ENCODE results near the gene TNS1. TPM values are rescaled to one million over a fixed set of nuclear protein-coding genes. Genes with fewer than 3 reads are reported as not detected.

The TNS1 gene
- total RNA-seq, 1 donor, result 116 TPM

DNA sequence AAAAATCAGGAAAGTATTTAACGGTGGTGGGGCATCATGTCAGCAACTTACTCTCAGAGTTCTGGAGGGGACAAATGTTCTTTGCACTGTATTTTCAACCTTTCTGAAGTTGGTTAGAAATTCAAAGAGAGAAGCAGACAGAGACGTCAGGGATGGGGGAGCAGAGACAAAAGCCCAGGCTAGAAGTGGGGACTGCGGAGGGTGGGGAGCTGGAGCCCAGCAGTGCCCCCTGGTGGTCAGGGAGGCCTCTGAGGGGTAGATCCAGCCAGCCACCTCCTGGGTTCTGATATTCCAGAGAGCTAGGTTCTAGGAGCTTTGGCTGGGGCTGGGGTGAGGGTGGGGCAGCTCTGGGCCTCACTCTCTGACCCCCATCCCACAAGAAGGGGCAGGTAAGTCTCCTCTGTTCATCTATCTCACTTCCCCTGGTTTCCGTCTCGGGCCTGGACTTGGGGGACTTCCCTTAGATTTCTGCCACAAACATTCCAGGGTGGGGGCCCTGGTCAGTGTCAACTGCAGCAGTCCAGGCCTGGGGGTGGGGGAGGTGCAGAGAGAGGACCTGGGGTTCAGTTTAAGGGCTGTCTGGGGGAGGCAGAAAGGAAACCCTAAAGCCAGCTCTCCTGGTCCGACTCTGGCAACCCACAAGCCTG lies 8.9 kb downstream of the TNS1 start:
- H3K4me3 ChIP-seq (ENCODE audit: low read depth, low read length), result peak overlapping the region; percentile 17
- TF ChIP-seq, protein P1, sequence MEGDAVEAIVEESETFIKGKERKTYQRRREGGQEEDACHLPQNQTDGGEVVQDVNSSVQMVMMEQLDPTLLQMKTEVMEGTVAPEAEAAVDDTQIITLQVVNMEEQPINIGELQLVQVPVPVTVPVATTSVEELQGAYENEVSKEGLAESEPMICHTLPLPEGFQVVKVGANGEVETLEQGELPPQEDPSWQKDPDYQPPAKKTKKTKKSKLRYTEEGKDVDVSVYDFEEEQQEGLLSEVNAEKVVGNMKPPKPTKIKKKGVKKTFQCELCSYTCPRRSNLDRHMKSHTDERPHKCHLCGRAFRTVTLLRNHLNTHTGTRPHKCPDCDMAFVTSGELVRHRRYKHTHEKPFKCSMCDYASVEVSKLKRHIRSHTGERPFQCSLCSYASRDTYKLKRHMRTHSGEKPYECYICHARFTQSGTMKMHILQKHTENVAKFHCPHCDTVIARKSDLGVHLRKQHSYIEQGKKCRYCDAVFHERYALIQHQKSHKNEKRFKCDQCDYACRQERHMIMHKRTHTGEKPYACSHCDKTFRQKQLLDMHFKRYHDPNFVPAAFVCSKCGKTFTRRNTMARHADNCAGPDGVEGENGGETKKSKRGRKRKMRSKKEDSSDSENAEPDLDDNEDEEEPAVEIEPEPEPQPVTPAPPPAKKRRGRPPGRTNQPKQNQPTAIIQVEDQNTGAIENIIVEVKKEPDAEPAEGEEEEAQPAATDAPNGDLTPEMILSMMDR (IDR thresholded peaks at IDR 0.05; ENCODE audit: insufficient read depth, low read length), result peak; percentile 91
- peak; percentile 65 for DNase-seq (ENCODE audit: low read depth)

DNA sequence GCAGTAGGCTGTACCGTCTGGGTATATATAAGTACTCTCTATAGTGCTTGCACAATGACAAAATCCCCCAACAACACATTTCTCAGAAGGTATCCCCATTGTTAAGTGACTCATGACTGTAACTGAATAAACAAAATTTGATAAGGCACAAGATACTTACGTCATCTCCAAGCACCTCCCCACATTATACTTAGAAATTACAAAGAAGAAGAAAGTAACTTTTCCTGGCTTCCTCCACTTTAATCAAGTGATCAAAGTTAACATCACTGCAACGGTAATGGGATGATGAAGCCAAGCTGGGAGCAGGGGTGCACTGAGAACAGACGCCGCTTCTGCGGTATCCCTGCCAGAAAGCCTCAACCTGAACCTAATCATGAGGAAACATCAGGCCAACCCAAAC lies 9.7 kb downstream of the TNS1 start:
- H3K4me3 ChIP-seq (ENCODE audit: low read depth, low read length), result peak overlapping the region; percentile 0
- DNase-seq (ENCODE audit: low read depth), result peak; percentile 92
- TF ChIP-seq, protein P1 (IDR thresholded peaks at IDR 0.05; ENCODE audit: insufficient read depth, low read length), result no peak

DNA sequence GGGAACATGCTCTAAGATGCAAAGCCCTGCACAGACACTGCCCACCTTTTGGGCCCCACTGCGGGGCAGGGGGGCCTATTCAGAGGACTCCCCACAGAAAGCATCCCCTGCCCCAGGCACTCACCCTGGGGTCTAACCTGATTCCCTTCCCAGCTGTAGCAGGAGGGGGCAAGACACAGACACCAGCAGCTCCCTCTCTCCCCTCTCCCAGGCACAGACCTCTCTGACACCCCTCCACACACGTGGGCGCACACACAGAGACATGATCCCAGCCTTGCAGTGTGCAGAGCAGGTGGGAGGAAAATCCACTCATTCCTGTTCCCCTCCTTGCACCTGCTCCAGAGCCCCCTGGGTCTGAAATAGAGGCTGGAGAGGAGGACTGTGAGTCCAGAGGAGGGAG lies 10.7 kb downstream of the TNS1 start:
- TF ChIP-seq, protein P1 (IDR thresholded peaks at IDR 0.05; ENCODE audit: insufficient read depth, low read length), result no peak
- no peak overlapping the region for H3K4me3 ChIP-seq (ENCODE audit: low read depth, low read length)
- DNase-seq (ENCODE audit: low read depth), result no peak

DNA sequence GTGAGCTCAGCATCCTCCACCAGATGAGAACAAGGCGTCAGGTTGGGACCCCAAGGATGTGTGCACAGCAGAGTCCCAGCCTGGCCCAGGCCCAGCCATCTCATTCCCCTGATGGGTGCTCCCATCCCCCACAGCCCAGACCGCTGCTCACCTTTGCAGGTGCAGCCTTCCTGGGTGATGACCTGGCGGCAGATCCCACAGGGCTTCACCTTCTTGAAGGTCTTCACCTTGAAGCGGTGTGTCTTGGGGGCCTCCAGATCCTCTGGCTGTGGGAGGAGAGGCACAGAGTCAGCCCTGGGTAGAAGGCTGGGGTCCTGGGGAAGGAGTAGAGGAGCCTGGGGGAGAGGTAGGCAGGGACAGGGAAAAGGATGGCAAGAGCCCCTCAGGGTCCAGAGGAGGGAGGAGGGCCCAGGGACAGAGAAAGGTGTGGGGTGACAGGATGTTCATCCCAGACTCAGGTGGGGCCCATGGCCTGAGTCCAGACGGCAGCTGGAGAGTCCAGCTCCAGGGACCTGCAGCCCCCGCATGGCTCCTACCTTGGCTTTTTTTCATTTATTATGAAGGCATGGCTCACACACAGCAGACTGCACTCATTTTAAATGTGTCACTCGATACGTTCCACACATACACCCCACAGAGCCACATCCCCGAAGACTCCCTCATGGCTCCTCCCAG lies 11.9 kb downstream of the TNS1 start:
- no peak overlapping the region for H3K4me3 ChIP-seq (ENCODE audit: low read depth, low read length)
- TF ChIP-seq, protein P1 (IDR thresholded peaks at IDR 0.05; ENCODE audit: insufficient read depth, low read length), result no peak
- DNase-seq (ENCODE audit: low read depth), result no peak

DNA sequence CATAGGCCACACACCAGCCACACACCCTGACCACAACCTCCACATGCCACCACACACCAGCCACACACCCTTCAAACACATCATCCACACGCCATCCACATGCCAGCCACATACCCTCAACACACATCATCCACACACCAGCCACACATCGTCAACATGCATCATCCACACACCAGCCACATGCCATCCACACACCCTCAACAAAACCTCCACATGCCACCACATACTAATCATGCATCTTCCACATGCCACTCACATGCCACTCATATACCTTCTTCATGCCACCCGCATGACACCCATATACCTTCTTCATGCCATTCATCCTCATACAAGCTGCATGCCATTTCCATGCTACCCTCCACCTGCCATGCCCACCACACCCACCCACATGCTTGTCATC lies 12.4 kb downstream of the TNS1 start:
- H3K4me3 ChIP-seq (ENCODE audit: low read depth, low read length), result no peak overlapping the region
- TF ChIP-seq, protein P1 (IDR thresholded peaks at IDR 0.05; ENCODE audit: insufficient read depth, low read length), result no peak
- DNase-seq (ENCODE audit: low read depth), result no peak

DNA sequence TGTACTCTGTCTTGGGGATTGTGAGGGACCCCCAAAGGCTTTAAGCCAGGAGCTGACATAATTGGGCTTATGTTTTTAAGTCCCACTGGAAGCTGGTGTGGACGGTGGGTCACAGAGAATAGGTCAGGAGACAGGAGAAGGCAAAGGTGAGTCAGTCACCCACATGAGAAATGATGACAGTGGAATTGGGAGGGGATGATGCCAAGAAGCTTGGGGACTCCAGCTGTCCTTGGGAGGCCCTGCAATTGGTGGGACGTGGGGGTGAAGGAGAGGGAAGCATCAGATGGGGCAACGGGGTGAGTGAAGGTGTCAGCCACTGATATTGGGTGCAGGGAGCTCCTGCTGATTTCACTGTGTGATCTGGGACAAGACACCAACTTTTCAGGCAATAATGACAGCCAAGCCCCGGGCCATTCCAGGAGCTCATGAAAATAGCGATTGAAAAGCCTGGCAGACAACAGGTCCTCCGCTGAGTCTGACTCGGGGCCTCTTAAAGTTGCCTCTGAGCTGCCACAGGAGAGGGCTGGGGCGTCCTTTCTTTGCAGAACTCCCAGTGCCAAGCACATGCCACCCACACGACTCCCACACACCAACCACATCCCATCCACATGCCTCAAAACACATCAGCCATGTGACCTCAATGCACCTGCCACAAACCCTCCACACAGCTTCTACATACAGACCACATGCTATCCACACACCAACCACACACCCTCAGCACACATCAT lies 13.4 kb downstream of the TNS1 start:
- TF ChIP-seq, protein P1 (IDR thresholded peaks at IDR 0.05; ENCODE audit: insufficient read depth, low read length), result no peak
- DNase-seq (ENCODE audit: low read depth), result no peak
- no peak overlapping the region for H3K4me3 ChIP-seq (ENCODE audit: low read depth, low read length)

Measured in fibroblast of the aortic adventitia (primary cell).